ENCODE measurements around the gene EFTUD2.
"Not testable (repeated sequence)": the region's sequence is repeated elsewhere in the genome, so short reads cannot be mapped to it uniquely, and the experiment has no call there.

The EFTUD2 gene

GRCh38 chr17:44825236-44825635 is 74.0 kb downstream of the EFTUD2 start:
- H3K9ac ChIP-seq (ENCODE audit: low read depth, low read length); H3K4me3 ChIP-seq (ENCODE audit: low read depth, low read length); H3K9me3 ChIP-seq (ENCODE audit: control insufficient read depth, insufficient read depth, low read length); H3K4me1 ChIP-seq (ENCODE audit: control insufficient read depth, insufficient read depth, low read length); H3K27ac ChIP-seq (ENCODE audit: low read depth, low read length); H3K36me3 ChIP-seq (ENCODE audit: control insufficient read depth, insufficient read depth, low read length); H3K27me3 ChIP-seq (ENCODE audit: control insufficient read depth, insufficient read depth, low read length): not testable (repeated sequence)

DNA sequence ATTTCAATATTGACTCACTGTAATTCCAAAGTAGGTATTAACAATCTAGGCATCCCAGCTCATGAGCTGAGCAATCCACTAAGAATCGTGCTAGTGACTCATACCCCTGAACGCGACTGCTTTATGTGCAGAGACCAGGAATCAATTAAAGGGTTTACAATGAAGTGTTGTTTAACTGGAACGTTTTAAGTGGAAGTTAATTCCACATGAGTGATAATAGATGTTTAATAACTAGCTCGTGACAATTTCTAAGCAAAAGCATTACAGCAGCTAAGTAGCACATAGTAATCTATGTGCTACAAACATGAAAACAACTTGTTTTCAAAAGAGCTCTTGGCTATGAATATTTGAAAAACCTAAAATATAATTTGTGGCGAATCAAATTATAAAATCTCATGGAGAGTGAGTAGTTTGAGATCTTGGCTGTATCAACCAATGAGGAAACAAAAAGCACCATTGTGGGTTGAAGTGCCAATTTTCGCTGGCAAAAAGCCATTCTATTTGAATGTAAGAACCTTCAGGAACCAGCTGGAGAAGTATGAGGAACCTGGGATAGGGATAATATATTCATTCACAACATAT is 78.5 kb downstream of the EFTUD2 start:
- H3K27ac ChIP-seq (ENCODE audit: low read depth, low read length), result no peak overlapping the region
- H3K36me3 ChIP-seq (ENCODE audit: control insufficient read depth, insufficient read depth, low read length), result peaks cover 3% of the 10 kb centered on the region; the same call in 1 of the 2 replicates
- no peaks in the 10 kb centered on the region for H3K9me3 ChIP-seq (ENCODE audit: control insufficient read depth, insufficient read depth, low read length)
- H3K4me1 ChIP-seq (ENCODE audit: control insufficient read depth, insufficient read depth, low read length), result no peaks in the 10 kb centered on the region
- no peak overlapping the region for H3K9ac ChIP-seq (ENCODE audit: low read depth, low read length)
- H3K27me3 ChIP-seq (ENCODE audit: control insufficient read depth, insufficient read depth, low read length), result no peaks in the 10 kb centered on the region
- no peak overlapping the region for H3K4me3 ChIP-seq (ENCODE audit: low read depth, low read length)

DNA sequence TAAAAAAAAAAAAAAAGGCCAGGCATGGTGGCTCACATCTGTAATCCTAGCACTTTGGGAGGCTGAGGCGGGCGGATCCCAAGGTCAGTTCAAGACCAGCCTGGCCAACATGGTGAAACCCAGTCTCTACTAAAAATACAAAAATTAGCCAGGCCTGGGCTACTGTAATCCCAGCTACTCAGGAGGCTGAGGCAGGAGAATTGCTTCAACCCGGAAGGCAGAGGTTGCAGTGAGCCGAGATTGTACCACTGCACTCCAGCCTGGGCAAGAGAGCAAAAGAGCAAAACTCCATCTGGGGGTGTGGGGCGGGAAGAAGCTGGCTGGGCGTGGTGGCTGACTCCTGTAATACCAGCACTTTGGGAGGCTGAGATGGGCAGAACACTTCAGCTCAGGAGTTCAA is 80.7 kb downstream of the EFTUD2 start:
- not testable (repeated sequence) for H3K4me1 ChIP-seq (ENCODE audit: control insufficient read depth, insufficient read depth, low read length); H3K9ac ChIP-seq (ENCODE audit: low read depth, low read length); H3K4me3 ChIP-seq (ENCODE audit: low read depth, low read length); H3K36me3 ChIP-seq (ENCODE audit: control insufficient read depth, insufficient read depth, low read length); H3K9me3 ChIP-seq (ENCODE audit: control insufficient read depth, insufficient read depth, low read length); H3K27ac ChIP-seq (ENCODE audit: low read depth, low read length); H3K27me3 ChIP-seq (ENCODE audit: control insufficient read depth, insufficient read depth, low read length)

GRCh38 chr17:44812263-44812662 is 87.0 kb downstream of the EFTUD2 start:
- Histone ChIP-seq H3K4me3 (ENCODE audit: low read depth, low read length) (no peak overlapping the region), H3K9ac (ENCODE audit: low read depth, low read length) (no peak overlapping the region), H3K4me1 (ENCODE audit: control insufficient read depth, insufficient read depth, low read length) (no peaks in the 10 kb centered on the region), H3K9me3 (ENCODE audit: control insufficient read depth, insufficient read depth, low read length) (no peaks in the 10 kb centered on the region), H3K27ac (ENCODE audit: low read depth, low read length) (no peak overlapping the region), H3K36me3 (ENCODE audit: control insufficient read depth, insufficient read depth, low read length) (peaks cover under 1% of the 10 kb centered on the region; the same call in 1 of the 2 replicates), H3K27me3 (ENCODE audit: control insufficient read depth, insufficient read depth, low read length) (no peaks in the 10 kb centered on the region)

DNA sequence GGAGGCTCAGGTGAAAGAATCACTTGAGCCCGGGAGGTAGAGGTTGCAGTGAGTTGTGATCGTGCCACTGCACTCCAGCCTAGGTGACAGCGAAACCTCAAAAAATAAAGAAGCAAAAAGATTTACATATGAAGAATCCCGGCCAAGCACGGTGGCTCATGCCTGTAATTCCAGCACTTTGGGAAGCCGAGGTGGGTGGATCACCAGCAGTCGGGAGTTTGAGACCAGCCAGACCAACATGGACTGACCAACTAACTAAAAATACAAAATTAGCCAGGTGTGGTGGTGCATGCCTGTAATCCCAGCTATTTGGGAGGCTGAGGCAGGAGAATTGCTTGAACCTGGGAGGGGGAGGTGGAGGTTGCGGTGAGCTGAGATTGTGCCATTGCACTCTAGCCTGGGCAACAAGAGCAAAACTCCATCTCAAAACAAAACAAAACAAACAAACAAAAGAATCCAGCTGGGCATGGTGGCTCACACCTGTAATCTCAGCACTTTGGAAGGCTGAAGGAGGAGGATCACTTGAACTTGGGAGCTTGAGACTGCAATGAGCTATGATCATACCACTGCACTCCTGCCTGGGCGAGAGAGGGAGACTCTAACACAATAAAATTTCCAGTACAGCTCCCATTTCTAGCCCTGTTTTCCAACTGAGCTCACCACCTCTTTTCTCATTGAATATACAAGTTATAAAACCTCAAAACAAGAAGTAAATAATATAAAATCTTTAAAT is 90.4 kb downstream of the EFTUD2 start:
- peaks cover 33% of the 10 kb centered on the region for H3K36me3 ChIP-seq (ENCODE audit: control insufficient read depth, insufficient read depth, low read length)
- not testable (repeated sequence) for H3K4me1 ChIP-seq (ENCODE audit: control insufficient read depth, insufficient read depth, low read length); H3K9ac ChIP-seq (ENCODE audit: low read depth, low read length); H3K4me3 ChIP-seq (ENCODE audit: low read depth, low read length); H3K27ac ChIP-seq (ENCODE audit: low read depth, low read length); H3K27me3 ChIP-seq (ENCODE audit: control insufficient read depth, insufficient read depth, low read length); H3K9me3 ChIP-seq (ENCODE audit: control insufficient read depth, insufficient read depth, low read length)

- H3K27me3 ChIP-seq (ENCODE audit: control insufficient read depth, insufficient read depth, low read length), result no peaks in the 10 kb centered on the region
- no peaks in the 10 kb centered on the region for H3K4me1 ChIP-seq (ENCODE audit: control insufficient read depth, insufficient read depth, low read length)
- no peak overlapping the region for H3K9ac ChIP-seq (ENCODE audit: low read depth, low read length)
- no peaks in the 10 kb centered on the region for H3K9me3 ChIP-seq (ENCODE audit: control insufficient read depth, insufficient read depth, low read length)
- H3K27ac ChIP-seq (ENCODE audit: low read depth, low read length), result no peak overlapping the region
- no peak overlapping the region for H3K4me3 ChIP-seq (ENCODE audit: low read depth, low read length)
- peaks cover 39% of the 10 kb centered on the region for H3K36me3 ChIP-seq (ENCODE audit: control insufficient read depth, insufficient read depth, low read length)
These were observed 91.1 kb downstream of the EFTUD2 start for GRCh38 chr17:44808156-44808555.

DNA sequence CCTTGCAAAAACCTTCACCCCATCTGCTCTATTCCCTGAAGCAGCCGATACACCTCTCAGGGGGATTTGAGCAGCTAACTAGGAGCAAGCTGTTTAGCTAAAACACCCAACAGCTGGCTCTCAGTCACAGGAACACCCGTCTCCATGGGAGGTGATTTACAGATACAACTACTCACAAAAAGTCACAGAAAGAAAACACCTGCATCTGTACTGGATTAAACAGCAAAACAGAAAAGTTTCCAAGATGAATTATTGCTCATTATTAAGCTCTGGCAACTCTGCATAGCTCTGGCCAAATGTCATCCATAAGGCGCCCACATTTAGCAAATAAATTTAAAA is 91.5 kb downstream of the EFTUD2 start:
- Histone ChIP-seq H3K4me1 (ENCODE audit: control insufficient read depth, insufficient read depth, low read length) (no peaks in the 10 kb centered on the region), H3K9ac (ENCODE audit: low read depth, low read length) (no peak overlapping the region), H3K36me3 (ENCODE audit: control insufficient read depth, insufficient read depth, low read length) (peaks cover 43% of the 10 kb centered on the region), H3K4me3 (ENCODE audit: low read depth, low read length) (no peak overlapping the region), H3K27ac (ENCODE audit: low read depth, low read length) (no peak overlapping the region), H3K27me3 (ENCODE audit: control insufficient read depth, insufficient read depth, low read length) (no peaks in the 10 kb centered on the region), H3K9me3 (ENCODE audit: control insufficient read depth, insufficient read depth, low read length) (no peaks in the 10 kb centered on the region)

GRCh38 chr17:44807093-44807816 is 92.0 kb downstream of the EFTUD2 start:
- H3K36me3 ChIP-seq (ENCODE audit: control insufficient read depth, insufficient read depth, low read length), result peaks cover 48% of the 10 kb centered on the region
- H3K4me1 ChIP-seq (ENCODE audit: control insufficient read depth, insufficient read depth, low read length), result no peaks in the 10 kb centered on the region
- H3K9ac ChIP-seq (ENCODE audit: low read depth, low read length), result no peak overlapping the region
- H3K27ac ChIP-seq (ENCODE audit: low read depth, low read length), result no peak overlapping the region
- no peaks in the 10 kb centered on the region for H3K27me3 ChIP-seq (ENCODE audit: control insufficient read depth, insufficient read depth, low read length)
- no peak overlapping the region for H3K4me3 ChIP-seq (ENCODE audit: low read depth, low read length)
- H3K9me3 ChIP-seq (ENCODE audit: control insufficient read depth, insufficient read depth, low read length), result no peaks in the 10 kb centered on the region

DNA sequence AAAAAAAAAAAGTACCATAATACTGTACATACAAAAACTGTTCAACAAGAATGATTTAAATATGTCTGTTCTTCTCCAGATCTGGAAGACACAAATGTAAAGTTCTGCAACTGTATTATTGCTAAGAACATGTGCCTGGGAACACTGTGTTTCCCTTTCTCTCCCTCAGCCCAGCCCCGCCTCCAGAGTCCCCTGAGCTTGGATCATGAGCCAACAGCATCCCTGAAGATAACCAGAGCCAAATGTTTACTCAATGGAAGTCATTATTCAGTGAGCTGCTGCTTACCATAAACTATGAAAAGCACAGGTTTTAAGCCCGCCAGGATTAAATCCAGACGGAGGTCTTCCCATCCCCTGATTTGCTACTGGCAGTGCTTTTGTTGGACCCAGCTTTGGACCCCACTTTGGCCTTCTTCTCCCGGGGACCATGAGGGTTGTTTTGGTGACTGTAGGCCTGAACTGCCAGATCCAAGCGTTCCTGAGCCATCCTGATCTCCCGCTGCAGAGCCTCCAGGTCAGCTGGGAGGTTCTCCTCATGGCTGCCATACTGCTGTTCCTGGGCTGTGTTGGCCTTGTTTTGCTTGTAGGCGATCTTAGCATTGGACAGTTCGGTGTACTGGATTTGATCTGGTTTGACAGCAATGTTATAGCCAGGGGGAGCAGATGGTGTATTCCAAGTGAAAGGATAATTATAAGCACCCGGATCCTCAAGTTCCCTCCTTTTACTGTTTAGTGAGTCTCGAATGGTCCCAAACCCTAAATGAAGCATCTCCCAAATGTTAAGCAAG is 94.7 kb downstream of the EFTUD2 start:
- Histone ChIP-seq H3K36me3 (ENCODE audit: control insufficient read depth, insufficient read depth, low read length) (peaks cover 70% of the 10 kb centered on the region), H3K27ac (ENCODE audit: low read depth, low read length) (no peak overlapping the region), H3K4me3 (ENCODE audit: low read depth, low read length) (no peak overlapping the region), H3K27me3 (ENCODE audit: control insufficient read depth, insufficient read depth, low read length) (no peaks in the 10 kb centered on the region), H3K9ac (ENCODE audit: low read depth, low read length) (no peak overlapping the region), H3K9me3 (ENCODE audit: control insufficient read depth, insufficient read depth, low read length) (no peaks in the 10 kb centered on the region), H3K4me1 (ENCODE audit: control insufficient read depth, insufficient read depth, low read length) (no peaks in the 10 kb centered on the region)

DNA sequence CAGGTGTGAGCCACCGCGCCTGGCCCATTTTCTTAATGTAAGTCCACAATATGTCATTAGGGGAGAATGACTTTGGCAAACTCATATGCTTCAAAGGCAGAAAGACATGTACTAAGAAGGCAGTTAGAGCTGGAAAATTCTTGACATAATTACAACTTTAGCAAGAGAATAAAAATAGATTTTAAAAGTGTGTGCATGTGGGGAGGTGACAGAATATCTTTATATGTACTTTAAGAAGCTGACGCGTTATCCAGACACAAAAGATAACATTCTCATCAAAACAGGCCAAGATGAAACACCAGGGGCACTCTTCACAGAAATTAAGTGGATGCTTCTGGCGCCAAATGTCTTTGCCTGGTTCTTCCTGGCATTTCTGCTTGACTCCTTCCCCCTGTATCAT is 97.4 kb downstream of the EFTUD2 start:
- H3K9me3 ChIP-seq (ENCODE audit: control insufficient read depth, insufficient read depth, low read length), result no peaks in the 10 kb centered on the region
- peaks cover 3% of the 10 kb centered on the region; the same call in 1 of the 2 replicates for H3K4me1 ChIP-seq (ENCODE audit: control insufficient read depth, insufficient read depth, low read length)
- H3K36me3 ChIP-seq (ENCODE audit: control insufficient read depth, insufficient read depth, low read length), result peaks cover 83% of the 10 kb centered on the region
- no peak overlapping the region for H3K4me3 ChIP-seq (ENCODE audit: low read depth, low read length)
- H3K27me3 ChIP-seq (ENCODE audit: control insufficient read depth, insufficient read depth, low read length), result no peaks in the 10 kb centered on the region
- no peak overlapping the region for H3K9ac ChIP-seq (ENCODE audit: low read depth, low read length)
- no peak overlapping the region for H3K27ac ChIP-seq (ENCODE audit: low read depth, low read length)
